Gastrocnemius medialis (tissue), 4 donors: ENCODE results near the gene DGLUCY.

Experiments
- POLR2A ChIP-seq, 2 donors: fragments of 450-650 bp; IDR thresholded peaks; one replicate each; pipeline ENCODE4 v1.6.1; 2017; ENCODE audit warnings: antibody characterized with exemption in 2 of 2, mild to moderate bottlenecking in 2 of 2, moderate library complexity in 2 of 2
- TF ChIP-seq, protein P1 (sequence below), 5 experiments: fragments of 450-650 bp in 3 of 5; fragments of 200-600 bp in 2 of 5; sonication (generic) in 2 of 5; IDR thresholded peaks in 4 of 5; conservative IDR thresholded peaks in 1 of 5; 1 replicate in 4 of 5; 2 replicates in 1 of 5; pipeline ENCODE4 v1.5.1; 2016 to 2019; ENCODE audit warnings: antibody characterized with exemption in 5 of 5, mild to moderate bottlenecking in 3 of 5, moderate library complexity in 3 of 5

DNA sequence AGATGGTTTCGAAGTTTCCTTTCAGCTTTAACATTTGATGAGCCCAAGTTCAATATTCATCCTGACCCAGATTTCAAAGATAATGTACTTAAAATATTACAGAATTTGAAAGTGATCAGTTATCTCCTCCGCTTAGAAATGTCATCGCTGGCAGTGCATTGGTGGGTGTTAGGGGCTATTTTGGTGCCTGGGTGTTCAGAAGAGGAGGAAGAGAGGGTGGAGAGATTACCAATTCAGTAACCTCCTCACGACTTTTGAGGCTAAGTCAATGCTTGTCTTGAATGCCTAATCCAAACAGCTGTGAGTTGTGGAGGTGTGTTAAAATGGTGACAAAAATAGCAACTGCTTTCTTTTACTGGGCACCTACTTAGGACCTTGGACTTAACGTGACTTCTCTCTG is 13.8 kb upstream of the DGLUCY start:
- no peak for TF ChIP-seq POLR2A (IDR thresholded peaks at IDR 0.05)
- TF ChIP-seq, protein P1, sequence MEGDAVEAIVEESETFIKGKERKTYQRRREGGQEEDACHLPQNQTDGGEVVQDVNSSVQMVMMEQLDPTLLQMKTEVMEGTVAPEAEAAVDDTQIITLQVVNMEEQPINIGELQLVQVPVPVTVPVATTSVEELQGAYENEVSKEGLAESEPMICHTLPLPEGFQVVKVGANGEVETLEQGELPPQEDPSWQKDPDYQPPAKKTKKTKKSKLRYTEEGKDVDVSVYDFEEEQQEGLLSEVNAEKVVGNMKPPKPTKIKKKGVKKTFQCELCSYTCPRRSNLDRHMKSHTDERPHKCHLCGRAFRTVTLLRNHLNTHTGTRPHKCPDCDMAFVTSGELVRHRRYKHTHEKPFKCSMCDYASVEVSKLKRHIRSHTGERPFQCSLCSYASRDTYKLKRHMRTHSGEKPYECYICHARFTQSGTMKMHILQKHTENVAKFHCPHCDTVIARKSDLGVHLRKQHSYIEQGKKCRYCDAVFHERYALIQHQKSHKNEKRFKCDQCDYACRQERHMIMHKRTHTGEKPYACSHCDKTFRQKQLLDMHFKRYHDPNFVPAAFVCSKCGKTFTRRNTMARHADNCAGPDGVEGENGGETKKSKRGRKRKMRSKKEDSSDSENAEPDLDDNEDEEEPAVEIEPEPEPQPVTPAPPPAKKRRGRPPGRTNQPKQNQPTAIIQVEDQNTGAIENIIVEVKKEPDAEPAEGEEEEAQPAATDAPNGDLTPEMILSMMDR (IDR thresholded peaks at IDR 0.05 in 4 of 5, conservative IDR thresholded peaks at IDR 0.05 in 1 of 5): no peak
